DOHH2 (cell line): ENCODE data around the gene KRTAP4-6.

ENCODE experiments used
- EZH2phosphoT487 ChIP-seq: fragments of 200-600 bp; sonication (generic); IDR thresholded peaks from 2 replicates; pipeline ENCODE4 v1.6.1; 2017; ENCODE audit warnings: borderline replicate concordance, mild to moderate bottlenecking, antibody characterized with exemption, low read length, moderate library complexity, mixed read lengths
- TF ChIP-seq, protein P1 (sequence below): fragments of 200-600 bp; sonication (generic); IDR thresholded peaks from one replicate; pipeline ENCODE4 v1.5.1; 2014; ENCODE audit warnings: antibody characterized with exemption, mild to moderate bottlenecking, low read depth, low read length; ENCODE audit not compliant: poor library complexity, severe bottlenecking

DNA sequence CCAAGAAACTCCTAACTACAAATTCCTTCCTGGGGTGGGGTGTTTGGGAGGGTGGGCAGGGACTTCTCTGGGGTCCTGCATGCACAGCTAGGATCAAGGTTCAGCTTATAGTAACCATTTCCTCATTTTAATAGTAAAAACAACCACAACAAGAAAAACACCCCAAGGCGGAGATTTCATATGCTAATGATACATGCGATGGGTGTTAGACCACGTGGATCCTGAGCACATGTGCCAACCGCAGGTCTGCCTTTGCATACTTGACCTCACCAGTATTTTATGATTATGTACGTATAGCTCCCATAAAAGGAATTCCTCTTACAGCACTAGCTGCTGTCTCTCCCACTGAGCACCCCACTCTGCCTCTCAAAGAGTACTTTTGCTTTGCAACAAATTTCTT lies 24.0 kb downstream of the KRTAP4-6 start:
- TF ChIP-seq, protein P1, sequence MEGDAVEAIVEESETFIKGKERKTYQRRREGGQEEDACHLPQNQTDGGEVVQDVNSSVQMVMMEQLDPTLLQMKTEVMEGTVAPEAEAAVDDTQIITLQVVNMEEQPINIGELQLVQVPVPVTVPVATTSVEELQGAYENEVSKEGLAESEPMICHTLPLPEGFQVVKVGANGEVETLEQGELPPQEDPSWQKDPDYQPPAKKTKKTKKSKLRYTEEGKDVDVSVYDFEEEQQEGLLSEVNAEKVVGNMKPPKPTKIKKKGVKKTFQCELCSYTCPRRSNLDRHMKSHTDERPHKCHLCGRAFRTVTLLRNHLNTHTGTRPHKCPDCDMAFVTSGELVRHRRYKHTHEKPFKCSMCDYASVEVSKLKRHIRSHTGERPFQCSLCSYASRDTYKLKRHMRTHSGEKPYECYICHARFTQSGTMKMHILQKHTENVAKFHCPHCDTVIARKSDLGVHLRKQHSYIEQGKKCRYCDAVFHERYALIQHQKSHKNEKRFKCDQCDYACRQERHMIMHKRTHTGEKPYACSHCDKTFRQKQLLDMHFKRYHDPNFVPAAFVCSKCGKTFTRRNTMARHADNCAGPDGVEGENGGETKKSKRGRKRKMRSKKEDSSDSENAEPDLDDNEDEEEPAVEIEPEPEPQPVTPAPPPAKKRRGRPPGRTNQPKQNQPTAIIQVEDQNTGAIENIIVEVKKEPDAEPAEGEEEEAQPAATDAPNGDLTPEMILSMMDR = no peak
- no peak for TF ChIP-seq EZH2phosphoT487
